B cell (primary cell): ENCODE results near the gene PHF20.
"Not testable (repeated sequence)": the region's sequence is repeated elsewhere in the genome, so short reads cannot be mapped to it uniquely, and the experiment has no call there.

Source experiments
- CTCF ChIP-seq: fragments of 200-600 bp; IDR thresholded peaks from one replicate; pipeline ENCODE4 v1.8.0; 2022; ENCODE audit warnings: antibody characterized with exemption, mild to moderate bottlenecking
- EZH2 ChIP-seq: IDR thresholded peaks from 2 replicates; pipeline ENCODE4 v1.6.1; 2012; ENCODE audit warnings: borderline replicate concordance, low read depth, mild to moderate bottlenecking, moderate library complexity, low read length; ENCODE audit not compliant: insufficient read depth, poor library complexity, severe bottlenecking

- TF ChIP-seq CTCF, EZH2: not testable (repeated sequence)
Measured at GRCh38 chr20:35761548-35761947, 10.3 kb upstream of the PHF20 start.
